SIG-M5 treated with dmso at 0.1 percent for 504 hours (cell line): ENCODE data around the gene ARL14EP.

Experiments
- DNase-seq: peaks from one replicate; lab custom pipeline; 2025; ENCODE audit not compliant: unreplicated experiment; lab: John Stamatoyannopoulos, UW

Gene ARL14EP

DNA sequence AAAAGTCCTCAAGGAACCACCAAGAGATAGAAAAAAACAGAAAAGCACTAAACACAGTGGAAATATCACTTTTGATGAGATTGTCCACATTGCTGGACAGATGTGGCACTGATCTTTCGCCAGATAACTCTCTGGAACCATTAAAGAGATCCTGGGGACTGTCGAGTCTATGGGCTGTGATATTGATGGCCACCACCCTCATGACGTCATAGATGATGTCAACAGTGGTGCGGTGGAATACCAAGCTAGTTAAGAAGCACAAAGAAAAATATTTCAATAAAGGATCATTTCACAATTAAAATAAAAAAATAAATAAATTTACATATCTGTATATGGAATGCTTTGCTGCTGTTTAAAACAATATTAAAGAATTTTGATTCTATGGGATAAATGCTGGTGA, 45.5 kb downstream of the ARL14EP start:
- DNase-seq = no peak

DNA sequence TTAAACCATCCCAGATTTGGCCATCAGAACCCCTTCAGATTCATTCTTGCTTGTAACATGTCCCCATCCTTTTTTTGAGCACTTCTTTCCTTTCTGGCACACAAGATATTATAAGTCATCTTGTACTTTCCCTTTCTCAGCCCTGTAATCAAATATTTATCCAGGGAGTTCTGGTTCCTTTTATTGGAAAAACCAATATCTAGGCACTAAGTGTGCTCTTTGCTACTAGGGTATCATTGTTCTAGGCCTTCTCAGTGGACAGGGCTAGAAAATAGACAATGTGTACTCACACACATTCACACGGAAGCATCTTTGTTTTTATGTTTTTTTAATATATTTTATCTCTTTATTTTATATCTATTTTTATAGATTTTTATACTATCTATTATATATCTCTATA, 47.3 kb downstream of the ARL14EP start:
- DNase-seq = no peak

DNA sequence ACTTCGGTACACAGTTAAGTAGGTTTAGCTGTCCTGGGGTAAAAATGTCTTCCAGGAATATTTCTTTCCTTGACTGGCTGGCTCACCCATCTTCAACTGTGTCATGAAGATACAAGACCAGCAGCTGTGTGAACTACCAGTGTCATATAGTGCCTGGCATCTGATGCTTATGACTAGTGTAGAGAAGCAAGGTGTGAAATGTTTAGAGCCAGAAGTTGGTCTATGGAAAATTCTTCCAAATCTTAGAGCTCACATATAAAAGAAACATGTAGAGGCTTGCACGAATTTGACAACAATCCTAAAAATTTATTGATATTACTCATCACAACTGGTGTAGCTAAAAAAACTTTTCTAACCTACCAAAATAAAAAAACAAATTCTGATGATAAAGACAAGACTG, 54.4 kb downstream of the ARL14EP start:
- no peak for DNase-seq

DNA sequence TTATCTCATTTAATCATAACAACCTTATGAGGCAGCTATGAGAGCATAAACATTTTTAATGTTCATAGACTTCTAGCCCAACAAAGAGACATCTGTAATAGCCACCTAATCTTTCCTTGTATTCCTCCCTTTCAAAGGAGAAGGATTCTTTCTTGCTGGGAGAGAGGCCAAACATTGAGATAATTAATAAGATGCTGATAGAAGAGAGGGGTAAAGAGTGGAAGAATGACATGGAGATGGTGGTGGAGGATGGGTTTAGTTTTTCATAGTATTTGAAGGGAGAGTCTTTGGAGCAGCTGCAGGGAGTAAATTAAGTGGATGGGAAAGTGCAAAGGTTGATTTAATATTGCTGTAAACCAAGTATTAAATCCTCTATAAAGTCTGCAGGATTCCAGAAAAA, 57.9 kb downstream of the ARL14EP start:
- no peak for DNase-seq

DNA sequence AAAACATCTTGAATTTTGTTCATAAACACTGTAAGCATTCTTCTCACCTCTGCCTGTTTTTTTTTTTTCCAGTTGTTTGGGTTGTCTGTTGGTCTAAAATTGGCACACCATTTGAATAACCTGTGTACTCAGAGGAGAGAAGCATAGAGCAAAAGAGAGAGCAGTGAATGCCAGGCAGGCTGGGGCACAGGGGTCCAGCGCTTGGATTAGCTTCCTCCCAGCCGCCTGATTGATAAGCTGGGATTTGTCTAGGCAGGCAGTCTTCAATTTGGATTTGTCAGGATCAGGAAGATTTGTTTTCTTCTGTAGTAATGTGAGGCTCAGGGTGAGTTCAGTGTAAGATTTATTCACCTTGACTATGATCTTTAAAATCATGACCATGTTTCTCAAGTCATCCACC, 59.0 kb downstream of the ARL14EP start:
- DNase-seq = no peak
